Measurements from ENCODE around the gene GLRA3. TPM values are rescaled to one million over a fixed set of nuclear protein-coding genes. Genes with fewer than 3 reads are reported as not detected.

GLRA3 gene
- total and polyA plus RNA-seq, 5 donors = not detected

- ATAC-seq = no peak
- Histone ChIP-seq H3K27ac (ENCODE audit: low read length) (no peak overlapping the region), H3K9me3 (ENCODE audit: control insufficient read depth, low read length) (no peaks in the 10 kb centered on the region), H3K4me1 (ENCODE audit: control insufficient read depth, insufficient read depth, low read length) (no peaks in the 10 kb centered on the region), H3K4me3 (ENCODE audit: low read length) (no peak overlapping the region), H3K27me3 (ENCODE audit: control insufficient read depth, insufficient read depth) (no peaks in the 10 kb centered on the region)
- 33% methylated on average over 4 of the region's 4 CpGs for WGBS
- intact Hi-C loops (cut with DNase I) = no loop called here
- DNase-seq = no peak
Measured at GRCh38 chr4:174757736-174758135, 71.3 kb downstream of the GLRA3 start.

GRCh38 chr4:174753021-174753420 lies 76.0 kb downstream of the GLRA3 start:
- no peak overlapping the region for H3K4me3 ChIP-seq (ENCODE audit: low read length)
- no peaks in the 10 kb centered on the region for H3K27me3 ChIP-seq (ENCODE audit: control insufficient read depth, insufficient read depth)
- 77% methylated on average over 4 of the region's 4 CpGs for WGBS

GRCh38 chr4:174752026-174752425 lies 77.0 kb downstream of the GLRA3 start:
- H3K4me1 ChIP-seq (ENCODE audit: control insufficient read depth, insufficient read depth, low read length) = no peaks in the 10 kb centered on the region
- 85% methylated on average over 2 of the region's 2 CpGs for WGBS
- H3K27me3 ChIP-seq (ENCODE audit: control insufficient read depth, insufficient read depth) = no peaks in the 10 kb centered on the region
- H3K4me3 ChIP-seq (ENCODE audit: low read length) = no peak overlapping the region
- intact Hi-C loops (cut with DNase I) = no loop called here
- no peak for ATAC-seq
- DNase-seq = no peak
- H3K27ac ChIP-seq (ENCODE audit: low read length) = no peak overlapping the region
- no peaks in the 10 kb centered on the region for H3K9me3 ChIP-seq (ENCODE audit: control insufficient read depth, low read length)

More at GRCh38 chr4:174753021-174753420, 76.0 kb downstream of the GLRA3 start:
- H3K9me3 ChIP-seq (ENCODE audit: control insufficient read depth, low read length) = no peaks in the 10 kb centered on the region
- no peak overlapping the region for H3K27ac ChIP-seq (ENCODE audit: low read length)
- ATAC-seq (no peak), DNase-seq (no peak)
- H3K4me1 ChIP-seq (ENCODE audit: control insufficient read depth, insufficient read depth, low read length) = no peaks in the 10 kb centered on the region
- intact Hi-C loops (cut with DNase I) = no loop called here

- intact Hi-C loops (cut with DNase I) = no loop called here
- DNase-seq (no peak), ATAC-seq (no peak)
- Histone ChIP-seq H3K27me3 (ENCODE audit: control insufficient read depth, insufficient read depth) (no peaks in the 10 kb centered on the region), H3K9me3 (ENCODE audit: control insufficient read depth, low read length) (no peaks in the 10 kb centered on the region), H3K4me1 (ENCODE audit: control insufficient read depth, insufficient read depth, low read length) (no peaks in the 10 kb centered on the region), H3K27ac (ENCODE audit: low read length) (no peak overlapping the region), H3K4me3 (ENCODE audit: low read length) (no peak overlapping the region)
- 82% methylated on average over 3 of the region's 3 CpGs for WGBS
Measured at GRCh38 chr4:174749091-174749490, 80.0 kb downstream of the GLRA3 start.

- Histone ChIP-seq H3K4me1 (ENCODE audit: control insufficient read depth, insufficient read depth, low read length) (no peaks in the 10 kb centered on the region), H3K27me3 (ENCODE audit: control insufficient read depth, insufficient read depth) (no peaks in the 10 kb centered on the region), H3K4me3 (ENCODE audit: low read length) (no peak overlapping the region), H3K27ac (ENCODE audit: low read length) (no peak overlapping the region), H3K9me3 (ENCODE audit: control insufficient read depth, low read length) (no peaks in the 10 kb centered on the region)
- ATAC-seq (no peak), DNase-seq (no peak)
- intact Hi-C loops (cut with DNase I) = no loop called here
- WGBS = 77% methylated on average over 2 of the region's 2 CpGs
Measured at GRCh38 chr4:174746710-174747109, 82.3 kb downstream of the GLRA3 start.

GRCh38 chr4:174742561-174742960 lies 86.5 kb downstream of the GLRA3 start:
- Histone ChIP-seq H3K27me3 (ENCODE audit: control insufficient read depth, insufficient read depth) (no peaks in the 10 kb centered on the region), H3K4me1 (ENCODE audit: control insufficient read depth, insufficient read depth, low read length) (no peaks in the 10 kb centered on the region), H3K4me3 (ENCODE audit: low read length) (no peak overlapping the region), H3K9me3 (ENCODE audit: control insufficient read depth, low read length) (no peaks in the 10 kb centered on the region), H3K27ac (ENCODE audit: low read length) (no peak overlapping the region)
- intact Hi-C loops (cut with DNase I) = no loop called here
- ATAC-seq (no peak), DNase-seq (no peak)

- 82% methylated on average over 3 of the region's 3 CpGs for WGBS
- Histone ChIP-seq H3K9me3 (ENCODE audit: control insufficient read depth, low read length) (no peaks in the 10 kb centered on the region), H3K27me3 (ENCODE audit: control insufficient read depth, insufficient read depth) (no peaks in the 10 kb centered on the region), H3K4me3 (ENCODE audit: low read length) (no peak overlapping the region), H3K4me1 (ENCODE audit: control insufficient read depth, insufficient read depth, low read length) (no peaks in the 10 kb centered on the region), H3K27ac (ENCODE audit: low read length) (no peak overlapping the region)
- ATAC-seq (no peak), DNase-seq (no peak)
- intact Hi-C loops (cut with DNase I) = no loop called here
Measured at GRCh38 chr4:174739576-174739975, 89.5 kb downstream of the GLRA3 start.

- Histone ChIP-seq H3K4me3 (ENCODE audit: low read length) (no peak overlapping the region), H3K4me1 (ENCODE audit: control insufficient read depth, insufficient read depth, low read length) (no peaks in the 10 kb centered on the region), H3K27ac (ENCODE audit: low read length) (no peak overlapping the region), H3K27me3 (ENCODE audit: control insufficient read depth, insufficient read depth) (no peaks in the 10 kb centered on the region), H3K9me3 (ENCODE audit: control insufficient read depth, low read length) (no peaks in the 10 kb centered on the region)
- DNase-seq (no peak), ATAC-seq (no peak)
- intact Hi-C loops (cut with DNase I) = no loop called here
- WGBS = 83% methylated on average over 4 of the region's 4 CpGs
Measured at GRCh38 chr4:174734181-174734580, 94.9 kb downstream of the GLRA3 start.

- 33% methylated on average over 3 of the region's 3 CpGs for WGBS
- Histone ChIP-seq H3K27ac (ENCODE audit: low read length) (no peak overlapping the region), H3K27me3 (ENCODE audit: control insufficient read depth, insufficient read depth) (no peaks in the 10 kb centered on the region), H3K9me3 (ENCODE audit: control insufficient read depth, low read length) (no peaks in the 10 kb centered on the region), H3K4me1 (ENCODE audit: control insufficient read depth, insufficient read depth, low read length) (no peaks in the 10 kb centered on the region), H3K4me3 (ENCODE audit: low read length) (no peak overlapping the region)
- no peak for DNase-seq
- intact Hi-C loops (cut with DNase I) = no loop called here
- no peak for ATAC-seq
Measured at GRCh38 chr4:174717828-174718227, 111.2 kb downstream of the GLRA3 start.

- ATAC-seq = no peak
- no peaks in the 10 kb centered on the region for H3K27me3 ChIP-seq (ENCODE audit: control insufficient read depth, insufficient read depth)
- no peak overlapping the region for H3K4me3 ChIP-seq (ENCODE audit: low read length)
- no peaks in the 10 kb centered on the region for H3K9me3 ChIP-seq (ENCODE audit: control insufficient read depth, low read length)
- DNase-seq = no peak
- intact Hi-C loops (cut with DNase I) = no loop called here
- H3K27ac ChIP-seq (ENCODE audit: low read length) = no peak overlapping the region
- 42% methylated on average over 3 of the region's 3 CpGs for WGBS
- no peaks in the 10 kb centered on the region for H3K4me1 ChIP-seq (ENCODE audit: control insufficient read depth, insufficient read depth, low read length)
Measured at GRCh38 chr4:174716986-174717770, 111.9 kb downstream of the GLRA3 start.

GRCh38 chr4:174714393-174715211 lies 114.4 kb downstream of the GLRA3 start:
- DNase-seq (peak in 1 of 3 donors; percentile 25), ATAC-seq (no peak)
- no peaks in the 10 kb centered on the region for H3K4me1 ChIP-seq (ENCODE audit: control insufficient read depth, insufficient read depth, low read length)
- no peaks in the 10 kb centered on the region for H3K27me3 ChIP-seq (ENCODE audit: control insufficient read depth, insufficient read depth)
- H3K27ac ChIP-seq (ENCODE audit: low read length) = no peak overlapping the region
- no peak overlapping the region for H3K4me3 ChIP-seq (ENCODE audit: low read length)
- WGBS = 44% methylated on average over 8 of the region's 8 CpGs
- intact Hi-C loops (cut with DNase I) = no loop called here
- H3K9me3 ChIP-seq (ENCODE audit: control insufficient read depth, low read length) = no peaks in the 10 kb centered on the region

Measured in right cardiac atrium (tissue), 5 donors.